ENCODE measurements around the gene ZDHHC18. TPM values are rescaled to one million over a fixed set of nuclear protein-coding genes. Genes with fewer than 3 reads are reported as not detected.
A peak's percentile ranks its signal among the peaks of the same experiment; 100 is the strongest.

Gene ZDHHC18
- total RNA-seq, 1 donor from 2014 or later = 22.3 TPM

GRCh38 chr1:26792924-26793323 lies 33.6 kb upstream of the ZDHHC18 start:
- Histone ChIP-seq H4K20me1 (ENCODE audit: insufficient read depth, low read length) (no peaks in the 10 kb centered on the region), H3K9me3 (ENCODE audit: insufficient read depth, low read depth, low read length) (no peaks in the 10 kb centered on the region), H3K9ac (ENCODE audit: low read length) (no peak overlapping the region), H3K4me2 (ENCODE audit: low read length) (no peak overlapping the region), H3K4me3 (ENCODE audit: insufficient read depth, low read depth, low read length) (no peak overlapping the region), H3K36me3 (ENCODE audit: insufficient read depth, low read length) (peaks cover 2% of the 10 kb centered on the region), H3K27me3 (ENCODE audit: insufficient read depth, low read length) (no peaks in the 10 kb centered on the region), H3K27ac (ENCODE audit: low read depth, low read length) (no peak overlapping the region), H3K4me1 (ENCODE audit: insufficient read depth, low read length) (peaks cover 18% of the 10 kb centered on the region), H3K79me2 (ENCODE audit: insufficient read depth, low read length) (peaks cover 4% of the 10 kb centered on the region), H2AFZ (ENCODE audit: low read depth, low read length) (no peak overlapping the region)
- DNase-seq (ENCODE audit: low read depth) (no peak), FAIRE-seq (no peak)
- Mint-ChIP-seq H3K36me3 (ENCODE audit: low read depth, unreplicated experiment) (peaks cover 21% of the 10 kb centered on the region), H3K4me3 (ENCODE audit: unreplicated experiment) (no peak overlapping the region), H3K27me3 (ENCODE audit: low read depth, unreplicated experiment) (no peaks in the 10 kb centered on the region), H3K4me1 (ENCODE audit: low read depth, unreplicated experiment) (peaks cover 9% of the 10 kb centered on the region), H3K9me3 (ENCODE audit: unreplicated experiment) (no peaks in the 10 kb centered on the region), H3K27ac (ENCODE audit: unreplicated experiment) (no peak overlapping the region)
- TF ChIP-seq EZH2 (IDR thresholded peaks at IDR 0.05; ENCODE audit: insufficient read depth, low read length) = no peak
- TF ChIP-seq CTCF (IDR thresholded peaks at IDR 0.05; ENCODE audit: insufficient read depth, low read depth, low read length) = no peak

- H3K36me3 ChIP-seq (ENCODE audit: insufficient read depth, low read length) = peaks cover 2% of the 10 kb centered on the region
- no peak overlapping the region for H2AFZ ChIP-seq (ENCODE audit: low read depth, low read length)
- no peaks in the 10 kb centered on the region for H4K20me1 ChIP-seq (ENCODE audit: insufficient read depth, low read length)
- H3K27me3 Mint-ChIP-seq (ENCODE audit: low read depth, unreplicated experiment) = no peaks in the 10 kb centered on the region
- H3K27ac ChIP-seq (ENCODE audit: low read depth, low read length) = no peak overlapping the region
- H3K36me3 Mint-ChIP-seq (ENCODE audit: low read depth, unreplicated experiment) = peaks cover 21% of the 10 kb centered on the region
- peak overlapping the region; percentile 27 for H3K4me3 Mint-ChIP-seq (ENCODE audit: unreplicated experiment)
- no peaks in the 10 kb centered on the region for H3K79me2 ChIP-seq (ENCODE audit: insufficient read depth, low read length)
- DNase-seq (ENCODE audit: low read depth) (no peak), FAIRE-seq (no peak)
- H3K27me3 ChIP-seq (ENCODE audit: insufficient read depth, low read length) = no peaks in the 10 kb centered on the region
- H3K4me3 ChIP-seq (ENCODE audit: insufficient read depth, low read depth, low read length) = no peak overlapping the region
- H3K9me3 Mint-ChIP-seq (ENCODE audit: unreplicated experiment) = no peaks in the 10 kb centered on the region
- H3K9ac ChIP-seq (ENCODE audit: low read length) = no peak overlapping the region
- H3K4me2 ChIP-seq (ENCODE audit: low read length) = no peak overlapping the region
- H3K27ac Mint-ChIP-seq (ENCODE audit: unreplicated experiment) = no peak overlapping the region
- no peaks in the 10 kb centered on the region for H3K9me3 ChIP-seq (ENCODE audit: insufficient read depth, low read depth, low read length)
- peaks cover 4% of the 10 kb centered on the region for H3K4me1 Mint-ChIP-seq (ENCODE audit: low read depth, unreplicated experiment)
- TF ChIP-seq EZH2 (IDR thresholded peaks at IDR 0.05; ENCODE audit: insufficient read depth, low read length) = no peak
- TF ChIP-seq CTCF (IDR thresholded peaks at IDR 0.05; ENCODE audit: insufficient read depth, low read depth, low read length) = no peak
- peaks cover 12% of the 10 kb centered on the region for H3K4me1 ChIP-seq (ENCODE audit: insufficient read depth, low read length)
Measured at GRCh38 chr1:26794391-26794790, 32.1 kb upstream of the ZDHHC18 start.

GRCh38 chr1:26797627-26798026 lies 28.9 kb upstream of the ZDHHC18 start:
- no peak for FAIRE-seq
- H3K9ac ChIP-seq (ENCODE audit: low read length) = no peak overlapping the region
- peaks cover 17% of the 10 kb centered on the region for H3K4me1 ChIP-seq (ENCODE audit: insufficient read depth, low read length)
- Mint-ChIP-seq H3K36me3 (ENCODE audit: low read depth, unreplicated experiment) (peaks cover 16% of the 10 kb centered on the region), H3K9me3 (ENCODE audit: unreplicated experiment) (no peaks in the 10 kb centered on the region), H3K27ac (ENCODE audit: unreplicated experiment) (no peak overlapping the region), H3K27me3 (ENCODE audit: low read depth, unreplicated experiment) (no peaks in the 10 kb centered on the region), H3K4me3 (ENCODE audit: unreplicated experiment) (no peak overlapping the region), H3K4me1 (ENCODE audit: low read depth, unreplicated experiment) (peaks cover 14% of the 10 kb centered on the region)
- TF ChIP-seq CTCF (IDR thresholded peaks at IDR 0.05; ENCODE audit: insufficient read depth, low read depth, low read length) (no peak), EZH2 (IDR thresholded peaks at IDR 0.05; ENCODE audit: insufficient read depth, low read length) (no peak)
- H4K20me1 ChIP-seq (ENCODE audit: insufficient read depth, low read length) = no peaks in the 10 kb centered on the region
- no peaks in the 10 kb centered on the region for H3K27me3 ChIP-seq (ENCODE audit: insufficient read depth, low read length)
- no peak overlapping the region for H3K4me3 ChIP-seq (ENCODE audit: insufficient read depth, low read depth, low read length)
- H3K4me2 ChIP-seq (ENCODE audit: low read length) = no peak overlapping the region
- no peaks in the 10 kb centered on the region for H3K79me2 ChIP-seq (ENCODE audit: insufficient read depth, low read length)
- no peak overlapping the region for H3K27ac ChIP-seq (ENCODE audit: low read depth, low read length)
- H3K36me3 ChIP-seq (ENCODE audit: insufficient read depth, low read length) = peaks cover 2% of the 10 kb centered on the region
- DNase-seq (ENCODE audit: low read depth) = no peak
- no peak overlapping the region for H2AFZ ChIP-seq (ENCODE audit: low read depth, low read length)
- H3K9me3 ChIP-seq (ENCODE audit: insufficient read depth, low read depth, low read length) = no peaks in the 10 kb centered on the region
